ENCODE results near the gene ZNF454.

The ZNF454 gene

DNA sequence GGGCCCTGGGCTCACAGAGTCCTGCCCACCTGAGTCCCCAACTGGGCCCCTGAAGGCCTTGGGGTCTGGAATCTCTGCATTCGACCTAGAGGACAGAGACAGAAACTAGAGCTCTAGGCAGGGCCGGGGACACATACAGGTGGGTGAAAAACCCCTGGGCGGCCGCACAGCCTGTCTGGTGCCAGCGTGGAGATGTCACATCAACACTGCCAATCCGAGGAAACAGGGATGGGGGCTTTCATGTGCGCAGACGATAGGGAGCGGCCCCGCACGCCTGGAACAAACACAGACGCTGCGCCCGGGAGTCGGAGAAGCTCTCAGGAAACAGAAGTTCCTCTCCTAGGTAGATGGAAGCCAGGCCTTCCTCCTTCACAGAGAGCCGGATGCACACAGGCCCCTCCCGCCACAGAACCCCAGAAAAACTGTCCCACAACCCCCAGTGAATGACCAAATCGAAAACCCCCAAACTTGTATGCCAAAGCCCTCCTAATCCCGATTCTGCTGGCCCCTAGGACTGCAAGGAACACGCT lies 52.3 kb downstream of the ZNF454 start:
- DNase-seq (ENCODE audit: low read depth), result no peak

DNA sequence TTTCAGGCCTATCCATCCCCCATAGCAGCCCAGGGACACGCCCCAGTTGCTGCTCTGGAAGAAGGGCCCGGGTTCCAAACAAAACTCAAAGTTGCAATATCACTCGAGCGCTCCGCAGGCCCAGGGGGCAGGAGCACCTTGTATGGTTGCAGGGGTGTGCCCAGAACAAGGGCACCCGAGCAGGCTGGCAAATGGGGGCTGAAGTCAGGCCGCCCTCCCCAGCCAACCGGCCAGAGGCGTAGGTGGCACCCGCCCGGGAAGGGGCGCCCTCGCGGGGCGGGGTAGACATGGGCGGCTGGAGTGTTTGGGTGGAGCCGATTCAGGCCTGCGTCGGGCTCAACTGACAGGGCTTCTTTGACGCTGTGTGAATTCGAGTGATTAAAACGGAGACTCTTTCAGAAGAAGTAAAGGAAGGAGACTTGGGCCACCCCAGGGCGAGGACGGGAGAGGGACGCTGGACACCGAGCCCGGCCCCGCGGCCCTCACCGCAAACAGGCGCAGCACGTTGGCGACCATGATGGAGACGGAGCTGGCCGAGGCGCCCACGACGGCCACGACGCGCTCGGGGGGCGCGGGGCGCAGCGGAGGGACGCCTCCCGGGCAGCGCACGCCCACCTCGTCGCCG lies 53.1 kb downstream of the ZNF454 start:
- DNase-seq (ENCODE audit: low read depth), result no peak

GRCh38 chr5:178994580-178995340 lies 53.8 kb downstream of the ZNF454 start, which contains the start of gene GRM6:
GRM6 (minus strand) TSS chr5:178995320; CDS start chr5:178994944, 376 bp downstream.
- DNase-seq (ENCODE audit: low read depth), result no peak

DNA sequence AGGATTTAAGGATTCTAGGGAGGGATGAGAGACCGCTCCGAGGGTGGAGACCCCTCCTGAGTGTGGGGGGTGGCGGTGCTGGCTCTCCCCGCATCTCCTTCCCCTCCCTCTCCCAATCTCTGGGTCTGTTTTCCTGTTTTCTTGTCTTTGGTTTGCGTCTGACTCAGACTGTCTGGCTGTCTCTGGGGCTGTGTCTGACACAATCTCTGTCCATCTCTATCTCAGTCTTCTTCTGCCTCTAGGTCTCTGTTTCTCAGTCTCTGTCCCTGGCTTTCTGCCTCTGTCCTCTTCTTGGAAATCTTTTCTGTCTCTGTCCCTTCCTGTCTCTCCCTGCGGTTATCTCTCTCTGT lies 54.3 kb downstream of the ZNF454 start:
- no peak for DNase-seq (ENCODE audit: low read depth)

DNA sequence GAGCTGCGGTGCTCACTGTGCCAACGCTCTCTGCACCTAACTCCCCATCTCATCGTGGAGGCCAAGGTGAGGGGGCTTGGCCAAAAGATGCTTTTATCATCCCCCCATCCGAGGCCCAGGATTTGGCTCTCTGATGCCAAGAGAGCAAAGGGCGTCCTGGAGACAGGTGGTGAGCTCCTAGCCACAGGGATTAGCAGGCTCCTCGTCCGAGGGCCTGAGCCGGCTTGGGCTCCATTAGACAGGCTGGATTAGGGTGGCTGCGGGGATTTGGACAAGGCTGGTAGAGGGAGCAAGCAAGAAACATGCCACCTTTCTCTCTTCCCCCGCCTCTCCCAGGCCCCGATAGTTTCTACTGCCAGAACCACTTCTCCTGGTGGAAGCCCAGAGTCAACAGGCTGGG lies 55.2 kb downstream of the ZNF454 start:
- no peak for DNase-seq (ENCODE audit: low read depth)

DNA sequence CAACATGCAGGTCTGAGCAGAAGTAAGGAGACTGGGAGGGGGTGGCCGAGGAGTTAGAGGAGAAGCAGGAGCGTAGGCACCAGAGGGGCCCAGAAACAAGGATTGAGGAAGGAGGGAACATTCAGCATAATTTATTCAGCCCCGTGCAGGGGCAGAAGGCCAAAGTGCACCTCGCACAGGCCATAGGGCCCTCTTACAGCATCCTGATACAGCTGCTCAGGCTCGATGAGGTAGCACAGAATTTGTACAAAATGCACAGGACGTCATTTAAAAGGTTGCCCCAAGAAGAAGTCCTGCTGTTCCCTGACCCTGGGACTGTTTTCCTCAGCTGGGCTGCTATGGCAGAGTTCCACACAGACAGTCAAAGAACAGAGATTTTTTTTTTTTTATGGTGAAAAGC lies 56.2 kb downstream of the ZNF454 start:
- DNase-seq (ENCODE audit: low read depth), result no peak

DNA sequence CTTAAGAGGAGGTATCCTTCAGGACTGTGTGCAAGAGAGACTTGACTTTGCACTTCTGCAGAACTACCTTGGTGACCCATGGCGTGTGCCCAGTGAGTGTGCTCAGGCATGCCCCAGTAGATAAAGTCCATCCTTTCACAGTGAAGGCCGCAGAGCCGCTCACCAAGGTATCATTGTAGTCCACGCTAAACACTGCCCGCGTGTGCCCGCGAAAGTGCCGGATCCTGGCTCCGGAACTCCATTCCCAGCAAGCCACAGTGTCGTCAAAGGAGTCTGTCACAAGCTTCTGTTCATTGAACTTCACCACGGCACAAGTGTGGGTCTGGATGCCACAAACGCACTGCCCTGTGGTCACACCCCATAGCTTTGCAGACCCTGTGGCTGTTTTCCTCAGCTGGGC lies 57.4 kb downstream of the ZNF454 start:
- DNase-seq (ENCODE audit: low read depth), result no peak

GRCh38 chr5:179006564-179006963 lies 65.6 kb downstream of the ZNF454 start:
- no peak for DNase-seq (ENCODE audit: low read depth)

- DNase-seq (ENCODE audit: low read depth), result no peak
Observed at GRCh38 chr5:179008667-179009066, 67.7 kb downstream of the ZNF454 start.

All from HS-27A (cell line).